ENCODE measurements around the gene WDR7. TPM values are rescaled to one million over a fixed set of nuclear protein-coding genes. Genes with fewer than 3 reads are reported as not detected.

Gene WDR7
- total and polyA plus RNA-seq, 4 experiments from 2014 or later, result 22.3 to 50.8 (median 36.2) TPM

GRCh38 chr18:56691530-56691929 is 40.4 kb downstream of the WDR7 start:
- Mint-ChIP-seq H3K27me3 (no peaks in the 10 kb centered on the region), H3K27ac (no peak overlapping the region), H3K36me3 (peaks cover 8 to 51% of the 10 kb centered on the region in 2 donors), H3K4me1 (no peaks in the 10 kb centered on the region), H3K4me3 (no peak overlapping the region), H3K9me3 (no peaks in the 10 kb centered on the region)
- no peak for DNase-seq
- Histone ChIP-seq H3K4me3 (ENCODE audit: low read length in 2 of 2) (no peak overlapping the region), H3K4me1 (ENCODE audit: insufficient read depth, low read length) (no peaks in the 10 kb centered on the region), H3K27ac (ENCODE audit: low read depth, low read length) (no peak overlapping the region), H3K9me3 (ENCODE audit: control insufficient read depth in 1 of 2, low read length in 2 of 2) (no peaks in the 10 kb centered on the region), H3K36me3 (ENCODE audit: insufficient read depth, low read length) (peaks cover 11% of the 10 kb centered on the region), H3K27me3 (ENCODE audit: insufficient read depth, low read length) (no peaks in the 10 kb centered on the region)
- intact Hi-C loops (cut with micrococcal nuclease), result no loop called here
- CTCF ChIA-PET (ENCODE audit: partially characterized antibody), result no interaction called here
- POLR2A ChIA-PET (ENCODE audit: partially characterized antibody), result no interaction called here

- peaks cover 9 to 40% of the 10 kb centered on the region in 2 donors for H3K36me3 Mint-ChIP-seq
- no peak for DNase-seq
- CTCF ChIA-PET (ENCODE audit: partially characterized antibody), result no interaction called here
- no peak overlapping the region for H3K4me3 Mint-ChIP-seq
- Histone ChIP-seq H3K27me3 (ENCODE audit: insufficient read depth, low read length) (no peaks in the 10 kb centered on the region), H3K9me3 (ENCODE audit: control insufficient read depth in 1 of 2, low read length in 2 of 2) (no peaks in the 10 kb centered on the region), H3K4me3 (ENCODE audit: low read length in 2 of 2) (no peak overlapping the region), H3K4me1 (ENCODE audit: insufficient read depth, low read length) (no peaks in the 10 kb centered on the region), H3K36me3 (ENCODE audit: insufficient read depth, low read length) (peaks cover 6% of the 10 kb centered on the region), H3K27ac (ENCODE audit: low read depth, low read length) (no peak overlapping the region)
- POLR2A ChIA-PET (ENCODE audit: partially characterized antibody), result no interaction called here
- intact Hi-C loops (cut with micrococcal nuclease), result no loop called here
- no peak overlapping the region for H3K27ac Mint-ChIP-seq
- H3K4me1 Mint-ChIP-seq, result no peaks in the 10 kb centered on the region
- no peaks in the 10 kb centered on the region for H3K9me3 Mint-ChIP-seq
- no peaks in the 10 kb centered on the region for H3K27me3 Mint-ChIP-seq
These were observed 45.8 kb downstream of the WDR7 start for GRCh38 chr18:56696966-56697365.

GRCh38 chr18:56702946-56703345 is 51.8 kb downstream of the WDR7 start:
- Histone ChIP-seq H3K27me3 (ENCODE audit: insufficient read depth, low read length) (no peaks in the 10 kb centered on the region), H3K27ac (ENCODE audit: low read depth, low read length) (no peak overlapping the region), H3K4me3 (ENCODE audit: low read length in 2 of 2) (no peak overlapping the region), H3K36me3 (ENCODE audit: insufficient read depth, low read length) (no peaks in the 10 kb centered on the region), H3K4me1 (ENCODE audit: insufficient read depth, low read length) (no peaks in the 10 kb centered on the region), H3K9me3 (ENCODE audit: control insufficient read depth in 1 of 2, low read length in 2 of 2) (no peaks in the 10 kb centered on the region)
- peak in 4 of 5 donors; percentile 4 to 28 (median 18) for DNase-seq
- Mint-ChIP-seq H3K27me3 (no peaks in the 10 kb centered on the region), H3K4me1 (no peaks in the 10 kb centered on the region), H3K36me3 (peaks cover 16 to 17% of the 10 kb centered on the region in 2 donors), H3K27ac (no peak overlapping the region), H3K9me3 (no peaks in the 10 kb centered on the region), H3K4me3 (no peak overlapping the region)
- intact Hi-C loops (cut with micrococcal nuclease), result loop anchor here (1.0 kb wide), 1 partner anchor 859 kb away; no protein-coding TSS in a partner anchor
- ChIA-PET POLR2A (ENCODE audit: partially characterized antibody) (no interaction called here), CTCF (ENCODE audit: partially characterized antibody) (interaction anchor here (0.8 to 2.4 kb wide), 9 partner anchors 9 to 876 kb away, joined by 3 to 19 read pairs (median 4); partner anchors contain the start of gene WDR7)

- H3K27ac Mint-ChIP-seq, result no peak overlapping the region
These were observed 58.3 kb downstream of the WDR7 start for GRCh38 chr18:56709463-56709862.

GRCh38 chr18:56711708-56712445 is 60.7 kb downstream of the WDR7 start:
- Mint-ChIP-seq H3K27me3 (no peaks in the 10 kb centered on the region), H3K9me3 (no peaks in the 10 kb centered on the region), H3K36me3 (peaks cover 7% of the 10 kb centered on the region in 2 donors), H3K27ac (no peak overlapping the region), H3K4me3 (no peak overlapping the region), H3K4me1 (peaks cover 4 to 9% (median 8%) of the 10 kb centered on the region in 4 donors)
- DNase-seq, result no peak
- H3K9me3 ChIP-seq (ENCODE audit: control insufficient read depth in 1 of 2, low read length in 2 of 2), result no peaks in the 10 kb centered on the region
- no peaks in the 10 kb centered on the region for H3K27me3 ChIP-seq (ENCODE audit: insufficient read depth, low read length)
- no peaks in the 10 kb centered on the region for H3K36me3 ChIP-seq (ENCODE audit: insufficient read depth, low read length)
- no peak overlapping the region for H3K27ac ChIP-seq (ENCODE audit: low read depth, low read length)
- ChIA-PET POLR2A (ENCODE audit: partially characterized antibody) (no interaction called here), CTCF (ENCODE audit: partially characterized antibody) (interaction anchor here (0.9 to 2.1 kb wide), 5 partner anchors 9 to 74 kb away, joined by 3 to 9 read pairs (median 4); partner anchors contain the start of gene TXNL1)
- H3K4me3 ChIP-seq (ENCODE audit: low read length in 2 of 2), result no peak overlapping the region
- peaks cover 9% of the 10 kb centered on the region for H3K4me1 ChIP-seq (ENCODE audit: insufficient read depth, low read length)
- intact Hi-C loops (cut with micrococcal nuclease), result no loop called here

More at GRCh38 chr18:56709463-56709862, 58.3 kb downstream of the WDR7 start:
- Mint-ChIP-seq H3K4me1 (peaks cover 0 to 4% (median 2%) of the 10 kb centered on the region in 4 donors), H3K36me3 (peaks cover 7 to 11% of the 10 kb centered on the region in 2 donors), H3K4me3 (no peak overlapping the region), H3K27me3 (no peaks in the 10 kb centered on the region), H3K9me3 (no peaks in the 10 kb centered on the region)
- ChIA-PET CTCF (ENCODE audit: partially characterized antibody) (interaction anchor here (0.8 to 2.1 kb wide), 9 partner anchors 10 to 70 kb away, joined by 3 to 7 read pairs (median 5); partner anchors contain the start of gene WDR7), POLR2A (ENCODE audit: partially characterized antibody) (interaction anchor here (1.0 kb wide), 1 partner anchor 58 kb away, joined by 4 read pairs; the partner anchor contains the start of gene WDR7)
- intact Hi-C loops (cut with micrococcal nuclease), result loop anchor here (1.0 to 5.0 kb wide), 2 partner anchors 58 to 72 kb away; partner anchors contain the start of genes TXNL1 and WDR7
- H3K9me3 ChIP-seq (ENCODE audit: control insufficient read depth in 1 of 2, low read length in 2 of 2), result no peaks in the 10 kb centered on the region
- no peaks in the 10 kb centered on the region for H3K36me3 ChIP-seq (ENCODE audit: insufficient read depth, low read length)
- peaks cover 5% of the 10 kb centered on the region for H3K4me1 ChIP-seq (ENCODE audit: insufficient read depth, low read length)
- H3K27ac ChIP-seq (ENCODE audit: low read depth, low read length), result no peak overlapping the region
- H3K4me3 ChIP-seq (ENCODE audit: low read length in 2 of 2), result no peak overlapping the region
- DNase-seq, result peak; percentile 41 to 64 (median 54)
- no peaks in the 10 kb centered on the region for H3K27me3 ChIP-seq (ENCODE audit: insufficient read depth, low read length)

- Histone ChIP-seq H3K4me1 (ENCODE audit: insufficient read depth, low read length) (peaks cover 9% of the 10 kb centered on the region), H3K27ac (ENCODE audit: low read depth, low read length) (no peak overlapping the region), H3K4me3 (ENCODE audit: low read length in 2 of 2) (no peak overlapping the region), H3K36me3 (ENCODE audit: insufficient read depth, low read length) (no peaks in the 10 kb centered on the region), H3K9me3 (ENCODE audit: control insufficient read depth in 1 of 2, low read length in 2 of 2) (no peaks in the 10 kb centered on the region), H3K27me3 (ENCODE audit: insufficient read depth, low read length) (no peaks in the 10 kb centered on the region)
- DNase-seq, result no peak
- Mint-ChIP-seq H3K4me1 (peaks cover 4 to 9% (median 8%) of the 10 kb centered on the region in 4 donors), H3K27me3 (no peaks in the 10 kb centered on the region), H3K27ac (no peak overlapping the region), H3K4me3 (no peak overlapping the region), H3K36me3 (peaks cover 5 to 6% of the 10 kb centered on the region in 2 donors), H3K9me3 (no peaks in the 10 kb centered on the region)
- intact Hi-C loops (cut with micrococcal nuclease), result no loop called here
- CTCF ChIA-PET (ENCODE audit: partially characterized antibody), result interaction anchor here (0.9 kb wide), 1 partner anchor 10 kb away, joined by 4 read pairs; no protein-coding TSS in a partner anchor
- POLR2A ChIA-PET (ENCODE audit: partially characterized antibody), result no interaction called here
These were observed 61.6 kb downstream of the WDR7 start for GRCh38 chr18:56712761-56713160.

GRCh38 chr18:56715121-56715520 is 64.0 kb downstream of the WDR7 start:
- H3K27me3 ChIP-seq (ENCODE audit: insufficient read depth, low read length), result no peaks in the 10 kb centered on the region
- H3K4me3 Mint-ChIP-seq, result no peak overlapping the region
- peaks cover 4% of the 10 kb centered on the region for H3K4me1 ChIP-seq (ENCODE audit: insufficient read depth, low read length)
- peaks cover 8% of the 10 kb centered on the region for H3K36me3 ChIP-seq (ENCODE audit: insufficient read depth, low read length)
- no peak for DNase-seq
- H3K36me3 Mint-ChIP-seq, result peaks cover 15 to 21% of the 10 kb centered on the region in 2 donors
- no peak overlapping the region for H3K4me3 ChIP-seq (ENCODE audit: low read length in 2 of 2)
- peaks cover 0 to 10% (median 7%) of the 10 kb centered on the region in 4 donors for H3K4me1 Mint-ChIP-seq
- H3K27ac ChIP-seq (ENCODE audit: low read depth, low read length), result no peak overlapping the region
- H3K27ac Mint-ChIP-seq, result peak overlapping the region in 1 of 7 donors; percentile 23
- peaks cover 0 to 2% (median 0%) of the 10 kb centered on the region in 8 donors for H3K9me3 Mint-ChIP-seq
- no peaks in the 10 kb centered on the region for H3K9me3 ChIP-seq (ENCODE audit: control insufficient read depth in 1 of 2, low read length in 2 of 2)
- intact Hi-C loops (cut with micrococcal nuclease), result no loop called here
- H3K27me3 Mint-ChIP-seq, result no peaks in the 10 kb centered on the region
- ChIA-PET POLR2A (ENCODE audit: partially characterized antibody) (no interaction called here), CTCF (ENCODE audit: partially characterized antibody) (interaction anchor here (0.6 kb wide), 1 partner anchor 113 kb away, joined by 4 read pairs; no protein-coding TSS in a partner anchor)
